Epithelial cell of prostate (primary cell): ENCODE measurements around the gene LIPA.
A peak's percentile ranks its signal among the peaks of the same experiment; 100 is the strongest.
"Not testable (repeated sequence)": the region's sequence is repeated elsewhere in the genome, so short reads cannot be mapped to it uniquely, and the experiment has no call there.

ENCODE experiments used
- DNase-seq: peaks from one replicate; pipeline ENCODE4 v3.0.0-alpha.2; 2011; ENCODE audit warnings: low read depth, low spot score
- H3K27ac ChIP-seq: fragments of 450-650 bp; 2 replicates; pipeline ENCODE4 v1.5.1; 2017; ENCODE audit warnings: mild to moderate bottlenecking

The LIPA gene

GRCh38 chr10:89273680-89274079 is 22.1 kb upstream of the LIPA start:
- no peak overlapping the region for H3K27ac ChIP-seq
- DNase-seq: no peak

- no peak for DNase-seq
- H3K27ac ChIP-seq: no peak overlapping the region
Measured at GRCh38 chr10:89271532-89271931, 20.0 kb upstream of the LIPA start.

- DNase-seq: no peak
- no peak overlapping the region for H3K27ac ChIP-seq
Measured at GRCh38 chr10:89270153-89270483, 18.5 kb upstream of the LIPA start.

- DNase-seq: no peak
- no peak overlapping the region for H3K27ac ChIP-seq
Measured at GRCh38 chr10:89269433-89270152, 18.0 kb upstream of the LIPA start.

GRCh38 chr10:89266721-89267453 is 15.3 kb upstream of the LIPA start:
- H3K27ac ChIP-seq: no peak overlapping the region
- no peak for DNase-seq

GRCh38 chr10:89263531-89263930 is 12.0 kb upstream of the LIPA start:
- DNase-seq: no peak
- no peak overlapping the region for H3K27ac ChIP-seq

GRCh38 chr10:89263091-89263490 is 11.5 kb upstream of the LIPA start:
- peak overlapping the region; percentile 71 for H3K27ac ChIP-seq
- no peak for DNase-seq

GRCh38 chr10:89262086-89263051 is 10.8 kb upstream of the LIPA start:
- no peak for DNase-seq
- H3K27ac ChIP-seq: peak overlapping the region; percentile 71

GRCh38 chr10:89258881-89259280 is 7.3 kb upstream of the LIPA start:
- no peak overlapping the region for H3K27ac ChIP-seq
- DNase-seq: no peak

- DNase-seq: no peak
- no peak overlapping the region for H3K27ac ChIP-seq
Measured at GRCh38 chr10:89257581-89257980, 6.0 kb upstream of the LIPA start.

- no peak overlapping the region for H3K27ac ChIP-seq
- DNase-seq: no peak
Measured at GRCh38 chr10:89256962-89257361, 5.4 kb upstream of the LIPA start.

GRCh38 chr10:89256340-89256739 is 4.8 kb upstream of the LIPA start:
- H3K27ac ChIP-seq: no peak overlapping the region
- DNase-seq: no peak

GRCh38 chr10:89255793-89256192 is 4.2 kb upstream of the LIPA start:
- DNase-seq: no peak
- H3K27ac ChIP-seq: no peak overlapping the region

GRCh38 chr10:89255091-89255579 is 3.6 kb upstream of the LIPA start:
- not testable (repeated sequence) for H3K27ac ChIP-seq, DNase-seq

- no peak for DNase-seq
- H3K27ac ChIP-seq: no peak overlapping the region
Measured at GRCh38 chr10:89252225-89252585, 630 bp upstream of the LIPA start.

- H3K27ac ChIP-seq: no peak overlapping the region
- DNase-seq: no peak
Measured at GRCh38 chr10:89250865-89251408, 638 bp downstream of the LIPA start.

- no peak overlapping the region for H3K27ac ChIP-seq
Measured at GRCh38 chr10:89248990-89249389, 2.6 kb downstream of the LIPA start.

GRCh38 chr10:89247623-89248022 is 4.0 kb downstream of the LIPA start:
- DNase-seq, H3K27ac ChIP-seq: not testable (repeated sequence)

More at GRCh38 chr10:89248990-89249389, 2.6 kb downstream of the LIPA start:
- no peak for DNase-seq

GRCh38 chr10:89245802-89246201 is 5.8 kb downstream of the LIPA start:
- no peak for DNase-seq
- no peak overlapping the region for H3K27ac ChIP-seq

GRCh38 chr10:89242840-89243568 is 8.6 kb downstream of the LIPA start:
- no peak for DNase-seq
- peak overlapping the region; percentile 59 for H3K27ac ChIP-seq
